HL-60/S4 treated with phorbol 12-myristate 13-acetate at 8.2 ng/mL for 4 days and 3 days (cell line): ENCODE results near the gene GPC1.

Source experiments
- in situ Hi-C: fragments of 300-500 bp; cut with MboI; formaldehyde crosslinking; loops from 2 replicates; pipeline ENCODE4 v1.15.0; 2022; ENCODE audit warnings: low sequenced_read_pairs

The GPC1 gene

GRCh38 chr2:240397542-240397916 lies 37.9 kb upstream of the GPC1 start:
- in situ Hi-C loops, result no loop called here

DNA sequence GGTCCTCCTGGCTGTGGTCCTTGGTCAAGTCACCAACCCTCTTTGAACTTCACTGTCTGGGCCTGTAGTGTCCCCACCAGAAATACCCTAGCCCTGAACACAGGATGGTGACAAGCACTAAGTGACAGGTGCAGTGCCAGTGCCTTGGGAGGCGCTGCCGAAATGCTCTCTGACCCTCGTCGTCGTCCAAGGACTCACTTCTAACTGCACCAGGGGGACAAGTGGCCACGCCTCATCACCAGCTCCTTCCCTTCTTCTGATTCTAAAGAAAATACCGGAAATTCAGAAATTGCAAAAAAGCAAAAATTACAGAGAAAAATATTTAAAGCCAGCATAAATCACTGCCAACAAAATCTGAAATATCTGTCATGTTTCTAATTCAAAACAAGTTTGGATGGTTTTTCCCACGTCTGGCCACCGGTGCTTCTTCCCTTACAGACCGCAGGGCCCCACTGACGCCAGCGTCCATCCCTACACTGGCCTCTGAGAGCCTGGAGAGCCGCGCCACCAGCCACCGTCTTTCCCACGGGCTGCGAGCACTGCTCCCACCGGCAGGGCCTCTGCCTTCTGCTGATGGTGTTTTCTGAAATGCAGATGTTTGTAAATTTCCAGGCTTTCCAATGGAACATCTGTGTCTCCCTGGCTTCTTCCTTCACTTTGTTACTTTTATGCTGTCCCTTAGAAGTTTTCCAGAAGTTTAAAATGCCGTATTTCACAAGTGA lies 37.4 kb upstream of the GPC1 start:
- in situ Hi-C loops, result no loop called here

- in situ Hi-C loops, result no loop called here
These were observed 36.7 kb upstream of the GPC1 start for GRCh38 chr2:240398661-240399267.

- in situ Hi-C loops, result no loop called here
These were observed 35.8 kb upstream of the GPC1 start for GRCh38 chr2:240399419-240400324.

DNA sequence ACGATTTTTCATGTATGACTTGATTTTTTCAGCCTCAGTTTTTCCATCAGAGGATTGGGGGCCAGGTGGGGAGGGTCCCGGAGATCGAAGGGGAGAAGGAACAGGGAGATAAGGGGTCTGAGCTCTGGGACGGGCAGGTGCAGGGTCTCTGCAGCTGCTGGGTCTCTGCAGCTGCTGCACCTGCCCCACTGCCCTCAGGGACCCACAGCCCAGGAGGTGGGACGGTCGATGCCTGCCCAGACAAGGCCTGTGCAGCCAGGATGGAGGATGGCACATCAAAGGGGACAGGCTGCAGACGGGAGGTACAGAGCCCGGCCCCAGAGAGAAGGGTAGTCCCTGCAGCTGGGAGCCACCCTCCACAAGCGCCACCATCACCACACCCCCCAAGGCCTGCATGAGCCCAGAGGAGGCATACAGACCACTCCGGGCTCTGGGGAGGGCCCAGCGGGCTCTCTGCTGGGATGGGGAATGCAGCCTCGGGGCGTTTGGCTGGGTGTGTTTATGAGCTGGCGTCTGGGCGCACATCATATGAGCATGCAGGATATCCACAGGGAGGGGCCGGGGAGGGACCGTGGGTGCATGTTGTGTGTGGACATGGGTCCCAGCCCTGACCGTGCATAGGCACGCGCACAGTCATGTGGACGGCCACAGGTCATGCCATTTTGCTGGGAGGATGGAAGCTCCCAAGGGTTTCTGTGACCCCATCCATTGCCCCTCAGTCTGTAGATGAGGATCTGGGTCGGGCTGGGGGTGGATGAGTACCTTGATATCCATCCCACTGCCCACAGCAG lies 34.9 kb upstream of the GPC1 start:
- in situ Hi-C loops, result no loop called here

DNA sequence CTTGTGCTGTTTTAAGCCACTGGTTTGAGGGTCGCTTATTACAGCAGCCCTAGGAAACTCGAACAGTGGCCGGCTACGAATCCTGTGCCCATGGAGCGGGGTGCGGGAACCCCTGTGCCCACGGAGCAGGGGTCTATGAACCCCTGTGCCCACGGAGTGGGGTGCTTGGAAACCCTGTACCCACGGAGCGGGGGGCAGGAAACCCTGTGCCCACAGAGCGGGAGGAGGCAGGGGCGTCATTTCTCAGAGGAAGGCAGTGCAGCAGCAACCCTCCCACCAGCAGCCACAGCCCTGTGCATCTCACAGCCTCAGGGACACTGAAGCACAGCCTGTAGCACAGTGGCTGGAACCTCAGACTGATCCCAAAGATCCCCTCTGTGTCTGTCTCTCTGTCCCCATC lies 34.2 kb upstream of the GPC1 start:
- in situ Hi-C loops, result no loop called here

- in situ Hi-C loops, result no loop called here
These were observed 33.5 kb upstream of the GPC1 start for GRCh38 chr2:240401781-240402551.

DNA sequence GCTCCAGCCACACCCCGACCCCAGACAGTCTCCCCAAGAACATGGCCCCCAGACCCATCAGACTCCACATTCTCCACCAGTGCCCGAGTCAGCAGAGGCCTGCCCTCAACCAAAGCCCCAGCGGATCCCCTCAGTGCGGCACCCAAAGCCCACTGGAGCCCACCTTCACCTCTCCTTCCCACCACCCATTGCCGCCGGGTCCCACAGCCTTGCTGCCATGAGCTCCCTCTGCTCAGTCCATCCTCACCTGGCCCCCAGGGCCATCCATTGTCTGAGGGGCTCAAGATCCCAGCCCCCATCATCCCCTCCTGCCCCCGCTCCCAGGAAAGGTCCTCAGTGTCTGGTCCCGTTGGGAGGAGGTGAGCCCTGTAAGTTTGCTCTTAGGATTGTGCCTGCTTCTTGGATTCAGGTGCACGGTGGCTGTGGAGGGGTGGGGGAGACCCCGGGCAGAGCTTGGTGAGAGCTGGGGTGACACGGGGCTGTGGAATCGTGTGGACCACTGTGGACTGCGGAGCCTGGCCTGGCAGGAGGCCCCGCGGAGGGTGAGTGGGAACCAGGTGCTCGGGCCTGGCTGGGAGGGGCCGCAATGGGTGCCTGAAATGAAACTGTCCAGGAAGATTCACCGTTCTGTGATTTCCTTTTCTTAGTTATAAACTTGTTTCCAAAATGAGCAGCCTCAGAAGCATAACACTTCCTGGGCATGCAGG lies 32.7 kb upstream of the GPC1 start:
- in situ Hi-C loops, result no loop called here

- in situ Hi-C loops, result no loop called here
These were observed 31.9 kb upstream of the GPC1 start for GRCh38 chr2:240403396-240404104.

DNA sequence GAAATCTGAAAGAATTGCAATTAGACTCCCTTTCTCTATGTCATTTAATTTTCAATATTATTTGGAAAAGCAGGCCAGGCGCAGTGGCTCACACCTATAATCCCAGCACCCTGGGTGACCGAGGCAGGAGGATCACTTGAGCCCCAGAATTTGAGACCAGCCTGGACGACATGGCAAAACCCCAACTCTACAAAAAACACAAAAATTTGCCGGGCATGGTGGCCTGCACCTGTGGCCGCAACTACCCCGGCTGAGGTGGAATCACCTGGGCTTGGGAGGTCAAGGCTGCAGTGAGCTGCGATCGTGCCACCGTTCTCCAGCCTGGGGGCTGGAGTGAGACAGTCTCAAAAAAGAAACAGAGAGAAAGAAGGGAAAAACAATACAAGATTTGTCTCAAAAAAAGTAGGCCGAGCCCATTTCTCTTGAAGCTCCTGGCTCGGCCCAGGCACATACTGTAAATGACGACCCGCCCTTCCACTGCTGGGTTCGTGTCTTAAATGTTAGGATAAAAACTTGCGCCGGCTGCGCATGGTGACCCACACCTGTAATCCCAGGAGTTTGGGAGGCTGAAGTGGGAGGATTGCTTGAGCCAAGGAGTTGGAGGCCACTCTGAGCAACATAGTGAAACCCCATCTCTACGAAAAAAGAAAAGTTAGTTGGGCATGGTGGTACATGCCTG lies 31.1 kb upstream of the GPC1 start:
- in situ Hi-C loops, result no loop called here

- in situ Hi-C loops, result no loop called here
These were observed 30.3 kb upstream of the GPC1 start for GRCh38 chr2:240405133-240405532.

DNA sequence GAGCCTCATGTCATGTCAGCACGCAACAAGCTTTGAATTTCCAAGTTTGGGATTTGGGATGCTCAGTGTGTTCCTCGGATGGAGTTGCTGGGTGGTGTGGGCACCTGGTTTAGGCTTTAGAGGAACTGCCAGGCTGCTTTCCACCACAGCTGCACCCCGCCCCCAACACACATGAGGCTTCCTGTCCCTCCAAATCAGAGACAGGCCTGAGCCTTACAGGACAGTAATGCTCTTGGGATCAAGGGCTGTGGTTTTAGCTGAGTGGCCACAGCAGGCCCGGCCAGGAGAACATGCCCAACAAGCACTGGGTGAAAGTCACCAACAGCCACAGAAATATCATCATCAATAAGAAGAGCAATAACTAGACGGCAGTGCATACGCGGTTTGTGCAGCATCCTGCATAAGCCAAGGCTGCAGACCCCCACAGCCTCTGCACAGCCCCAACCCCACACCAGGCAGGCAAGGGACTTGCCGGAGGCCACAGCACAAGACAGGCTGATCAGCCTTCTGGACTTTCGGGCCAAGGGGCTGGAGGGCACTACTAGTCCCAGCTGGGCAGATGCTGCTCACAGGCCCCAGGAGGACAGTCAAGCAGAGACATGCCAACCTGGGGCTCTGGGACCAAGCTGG lies 29.7 kb upstream of the GPC1 start:
- in situ Hi-C loops, result no loop called here

DNA sequence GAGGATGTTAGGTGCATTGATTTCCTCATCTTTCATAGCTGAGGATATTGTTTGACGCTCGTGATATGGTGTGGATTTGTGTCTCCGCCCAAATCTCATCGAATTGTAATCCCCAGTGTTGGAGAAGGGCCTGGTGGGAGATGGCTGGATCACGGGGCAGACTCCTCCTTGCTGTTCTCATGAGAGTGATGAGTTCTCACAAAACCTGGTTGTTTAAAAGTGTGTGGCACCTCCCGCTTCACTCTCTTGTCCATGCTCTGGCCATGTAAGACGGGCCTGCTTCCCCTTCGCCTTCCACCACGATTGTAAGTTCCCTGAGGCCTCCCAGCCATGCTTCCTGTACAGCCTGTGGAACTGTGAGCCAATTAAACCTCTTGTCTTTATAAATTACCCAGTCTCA lies 28.4 kb upstream of the GPC1 start:
- in situ Hi-C loops, result no loop called here

DNA sequence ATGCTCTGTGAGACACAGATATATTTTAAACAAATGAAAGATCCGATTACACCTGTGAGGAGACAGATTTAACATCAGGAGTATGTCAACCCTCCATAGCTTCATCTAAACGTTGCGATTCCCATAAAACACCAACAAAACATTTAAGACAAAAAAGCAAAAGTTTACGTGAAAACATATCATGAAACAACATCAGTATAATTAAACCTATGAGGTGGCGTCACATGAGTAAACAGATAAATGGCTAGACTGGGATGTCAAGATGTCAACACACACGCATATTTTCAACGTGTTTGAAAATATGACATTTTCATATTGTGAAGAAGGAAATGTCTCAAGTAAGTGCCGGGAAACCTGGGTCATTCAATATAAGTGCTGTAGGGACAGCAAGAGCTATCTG lies 25.5 kb upstream of the GPC1 start:
- in situ Hi-C loops, result no loop called here

GRCh38 chr2:240410808-240411207 lies 24.7 kb upstream of the GPC1 start:
- in situ Hi-C loops, result no loop called here

- in situ Hi-C loops, result no loop called here
These were observed 24.0 kb upstream of the GPC1 start for GRCh38 chr2:240411261-240412160.

- in situ Hi-C loops, result no loop called here
These were observed 23.1 kb upstream of the GPC1 start for GRCh38 chr2:240412211-240412861.
